GM18505 (cell line): Measurements from ENCODE around the gene PSPN.

Source experiments
- ATAC-seq: cut with Tn5 transposase; IDR thresholded peaks from one replicate; pipeline ENCODE4 v1.9.1; 2021; ENCODE audit not compliant: unreplicated experiment
- POLR2A ChIP-seq: IDR thresholded peaks from 4 replicates; pipeline ENCODE4 v1.6.1; 2011; ENCODE audit warnings: borderline replicate concordance; ENCODE audit not compliant: insufficient read depth, insufficient read length; ENCODE audit errors: extremely low read depth

PSPN gene

DNA sequence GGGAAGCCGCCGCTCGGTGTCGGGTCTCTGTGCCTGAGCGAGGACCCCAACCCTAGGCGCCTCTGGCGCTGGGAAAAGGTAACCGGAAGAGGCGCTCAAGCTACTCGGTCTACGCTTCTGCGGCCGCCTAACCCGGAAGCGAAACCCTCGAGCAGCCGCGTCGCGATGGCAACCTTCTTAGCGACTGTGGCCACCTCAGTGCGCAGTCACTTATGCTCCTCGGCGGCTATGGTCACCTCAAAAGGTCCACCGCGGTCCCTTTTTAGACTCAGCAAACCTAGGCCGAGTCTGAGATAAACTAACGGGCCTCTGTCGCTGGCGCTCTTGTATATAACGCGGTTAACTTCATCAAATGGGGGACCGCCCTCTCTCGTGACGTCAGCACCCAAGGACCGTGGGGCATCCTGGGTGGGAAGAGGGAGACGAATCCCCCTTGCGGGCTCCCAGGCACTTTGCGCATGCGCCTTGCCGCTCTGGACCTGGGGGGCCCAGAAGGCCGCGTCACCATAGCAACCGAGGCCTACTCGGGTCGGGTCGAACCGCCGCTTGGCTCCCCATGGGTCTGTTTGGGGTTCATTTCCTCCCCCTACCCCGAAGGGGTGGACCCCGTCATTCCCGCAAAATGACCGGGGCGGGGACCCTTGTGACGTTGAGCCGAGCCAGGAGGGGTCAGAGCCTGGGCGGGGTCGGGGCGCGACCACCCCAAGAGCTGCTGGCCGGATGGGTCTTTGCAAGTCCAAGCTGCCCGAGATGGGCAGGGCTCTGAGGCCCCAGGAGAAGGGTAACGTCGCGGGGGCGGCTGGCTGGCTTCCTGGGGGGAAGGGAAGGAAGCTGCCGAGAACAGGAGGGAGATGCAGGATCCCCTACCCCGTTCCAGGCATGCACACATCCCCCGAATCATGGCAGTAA is 17.6 kb upstream of the PSPN start, which contains the start of gene GTF2F1:
GTF2F1 (minus strand) TSS at position 91 of the 909 bp plus-strand sequence. CDS start 169 bp downstream, outside the sequence.
- peak; percentile 68 for TF ChIP-seq POLR2A
- peak; percentile 79 for ATAC-seq

DNA sequence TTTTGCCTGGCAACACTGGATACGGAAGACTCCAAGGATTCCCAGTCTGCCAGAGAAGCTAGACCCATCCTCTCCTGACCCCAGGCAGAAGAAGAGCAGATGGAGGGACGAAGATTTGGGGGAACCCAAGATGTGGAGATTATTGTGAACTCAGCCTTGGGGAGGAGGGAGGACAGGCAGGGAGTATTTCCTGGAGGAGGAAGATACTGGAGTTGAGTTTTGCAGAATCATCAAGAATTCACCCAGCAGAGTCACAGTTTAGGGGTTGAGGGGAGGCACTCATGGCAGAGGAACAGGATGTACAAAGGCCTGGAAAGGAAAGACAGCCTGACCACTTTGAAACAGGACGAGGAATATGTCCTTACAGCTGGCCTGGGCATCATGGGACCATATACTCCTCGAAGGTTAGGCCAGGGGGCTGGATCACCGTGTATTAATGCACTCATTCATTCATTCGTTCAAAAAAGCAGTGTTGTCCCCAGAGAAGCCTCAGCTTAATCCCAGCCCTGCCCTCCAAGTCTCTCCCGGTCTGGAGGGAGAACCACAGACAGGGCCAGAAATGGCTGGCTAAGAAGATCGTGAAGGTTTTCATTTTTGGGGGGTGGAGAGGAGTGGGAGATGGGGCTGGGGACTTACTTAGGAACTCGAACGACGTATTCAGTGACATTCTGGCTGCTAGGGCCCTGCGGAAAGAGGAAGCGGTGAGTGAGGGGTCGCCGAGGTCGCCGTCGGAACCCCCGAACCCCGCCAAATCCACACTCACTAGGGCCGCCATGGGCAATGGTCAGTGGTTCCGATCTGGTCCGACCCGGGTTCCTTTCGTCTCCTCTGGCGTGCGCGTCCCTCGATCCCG is 16.7 kb upstream of the PSPN start:
- ATAC-seq: no peak
- no peak for TF ChIP-seq POLR2A

DNA sequence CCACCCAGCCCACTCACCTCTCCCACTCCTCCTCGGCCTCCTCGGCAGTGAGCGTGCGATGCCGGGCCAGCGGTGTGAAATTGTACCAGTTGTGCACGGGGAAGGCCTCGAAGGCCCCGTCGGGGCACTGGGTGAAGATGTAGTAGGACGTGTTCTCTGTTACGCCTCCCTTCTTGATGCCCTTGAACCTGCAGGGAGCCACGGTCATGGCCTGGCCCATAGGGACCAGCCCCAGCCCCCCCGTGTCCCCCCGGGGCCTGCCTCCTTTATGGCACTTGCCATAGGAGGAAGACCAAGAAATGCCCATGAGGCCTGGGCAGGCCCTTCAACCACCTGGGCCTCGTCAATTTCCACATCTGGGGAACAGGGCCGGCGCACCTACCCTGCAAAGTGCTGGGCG is 11.6 kb upstream of the PSPN start:
- no peak for ATAC-seq
- no peak for TF ChIP-seq POLR2A

DNA sequence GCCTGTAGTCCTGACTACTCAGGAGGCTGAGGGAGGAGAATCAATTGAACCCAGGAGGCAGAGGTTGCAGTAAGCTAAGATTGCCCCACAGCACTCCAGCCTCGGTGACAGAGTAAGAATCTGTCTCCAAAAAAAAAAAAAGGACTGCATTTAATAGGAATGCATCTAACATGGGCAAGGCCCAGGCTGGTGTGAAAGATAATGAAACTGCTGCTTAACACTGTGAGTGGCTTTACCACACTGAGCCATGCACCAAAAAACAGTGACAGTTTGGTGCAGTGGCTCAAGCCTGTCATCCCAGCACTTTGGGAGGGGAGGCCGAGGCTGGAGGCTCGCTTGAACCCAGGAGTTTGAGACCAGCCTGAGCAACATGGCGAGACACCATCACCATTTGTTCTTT is 8.6 kb upstream of the PSPN start:
- ATAC-seq: no peak
- TF ChIP-seq POLR2A: no peak

DNA sequence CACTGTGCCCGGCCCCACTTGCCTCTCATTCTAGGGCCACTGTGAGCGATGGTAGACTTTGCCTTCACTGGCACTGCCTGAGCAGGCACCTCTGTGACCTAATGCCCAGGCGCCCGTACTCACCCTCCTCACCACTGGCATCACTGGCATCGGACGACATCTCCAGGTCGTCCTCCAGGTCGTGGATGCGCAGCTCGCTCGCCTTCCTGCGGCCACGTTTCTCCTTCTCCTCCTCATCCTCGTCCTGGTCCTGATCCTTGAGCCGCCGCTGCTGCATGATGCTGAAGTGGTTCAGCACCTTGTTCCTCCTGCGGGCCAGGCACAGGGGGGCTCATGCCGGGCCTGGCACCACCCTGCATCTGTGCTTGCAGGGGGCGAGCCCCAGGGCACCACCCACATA is 7.5 kb upstream of the PSPN start:
- TF ChIP-seq POLR2A: no peak
- no peak for ATAC-seq

DNA sequence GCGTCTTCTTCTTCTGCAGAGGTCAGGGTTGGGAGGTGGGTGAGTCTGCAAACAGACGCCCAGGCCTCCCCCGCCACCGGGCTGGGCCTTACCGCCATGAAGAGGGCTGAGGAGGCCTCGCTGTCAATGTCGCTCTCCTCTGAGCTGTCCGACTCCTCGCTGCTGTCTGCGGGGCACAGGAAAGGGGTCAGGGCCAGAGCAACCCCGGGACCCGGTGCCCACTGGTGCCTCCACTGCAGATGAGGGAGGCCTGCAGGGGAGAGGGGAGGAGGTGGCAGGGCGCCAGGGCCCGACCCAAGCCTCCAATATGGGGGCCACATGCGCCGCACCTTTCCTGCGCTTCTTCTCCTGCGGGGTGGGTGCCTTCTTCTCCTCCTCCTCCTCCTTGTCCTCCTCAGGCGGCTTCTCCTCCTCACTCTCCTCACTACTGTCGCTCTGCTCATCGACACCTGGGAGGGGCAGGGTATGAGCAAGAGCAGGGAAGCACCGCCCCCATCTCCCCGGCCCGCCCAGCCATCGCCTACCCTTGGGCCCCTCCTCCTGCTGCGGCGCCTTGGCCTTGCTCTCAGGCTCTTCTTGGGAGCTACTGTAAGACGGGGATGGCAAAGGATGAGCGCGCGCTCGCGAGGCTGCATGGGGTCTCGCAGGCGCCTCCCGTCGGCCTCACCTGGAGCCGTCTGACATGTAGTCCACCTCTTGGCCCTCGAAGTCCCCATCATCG is 5.5 kb upstream of the PSPN start:
- no peak for TF ChIP-seq POLR2A
- ATAC-seq: no peak

DNA sequence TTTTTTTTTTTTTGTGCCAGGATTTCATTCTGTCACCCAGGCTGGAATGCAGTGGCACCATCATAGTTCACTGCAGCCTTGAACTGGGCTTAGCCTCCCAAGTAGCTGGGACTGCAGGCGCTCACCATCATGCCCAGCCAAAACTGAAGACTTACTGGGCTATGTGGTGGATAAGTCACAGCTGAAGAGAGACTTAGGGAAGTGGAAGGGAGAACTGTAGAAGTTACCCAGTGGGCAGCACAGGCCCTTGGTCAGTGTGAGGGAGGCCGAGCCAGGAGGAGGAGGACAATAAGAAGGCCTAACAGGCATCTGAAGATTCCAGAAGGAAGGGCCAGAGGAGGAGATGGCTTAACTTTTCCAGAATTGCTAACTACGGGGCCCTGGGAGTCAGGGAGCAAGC is 4.0 kb upstream of the PSPN start:
- TF ChIP-seq POLR2A: no peak
- no peak for ATAC-seq

DNA sequence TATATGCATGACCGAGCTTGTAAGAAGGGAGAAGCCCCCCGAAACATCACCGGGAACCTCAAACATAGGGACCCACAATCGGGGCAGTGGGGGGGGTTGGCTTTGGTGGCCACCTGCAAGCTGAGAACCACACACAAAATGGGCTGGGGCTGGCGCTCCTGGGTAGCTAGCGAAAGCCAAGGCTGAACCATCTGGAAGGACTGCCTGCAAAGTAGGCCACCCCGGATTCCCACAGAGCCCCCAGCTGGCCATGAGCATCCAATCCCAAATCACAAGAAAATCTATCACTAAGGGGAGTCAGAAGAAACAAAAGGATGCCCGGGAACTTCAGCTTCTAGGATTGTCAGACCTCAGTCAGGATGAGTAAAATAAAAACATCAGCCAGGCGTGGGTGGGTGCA is 2.8 kb upstream of the PSPN start:
- no peak for ATAC-seq
- TF ChIP-seq POLR2A: no peak

DNA sequence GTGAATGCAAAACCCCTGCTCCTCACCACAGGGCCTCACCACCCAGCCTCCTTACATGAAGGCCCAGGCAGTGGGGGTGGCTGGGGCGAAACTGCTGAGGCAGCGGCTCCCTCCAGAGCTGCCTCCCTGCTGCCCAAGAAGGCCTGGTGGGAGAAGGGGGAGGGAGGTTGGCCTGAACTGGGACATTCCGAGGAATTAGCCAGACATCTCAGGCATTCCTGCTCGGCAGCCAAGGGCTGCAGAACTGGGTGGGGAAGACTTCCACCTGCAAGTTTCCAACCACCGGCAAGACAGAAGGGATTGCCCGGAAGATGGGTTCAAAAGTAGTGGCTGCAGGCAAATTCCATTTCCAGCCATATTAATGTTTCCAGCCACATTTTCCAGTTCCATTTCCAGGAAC is 2.3 kb upstream of the PSPN start:
- TF ChIP-seq POLR2A: no peak
- ATAC-seq: no peak

DNA sequence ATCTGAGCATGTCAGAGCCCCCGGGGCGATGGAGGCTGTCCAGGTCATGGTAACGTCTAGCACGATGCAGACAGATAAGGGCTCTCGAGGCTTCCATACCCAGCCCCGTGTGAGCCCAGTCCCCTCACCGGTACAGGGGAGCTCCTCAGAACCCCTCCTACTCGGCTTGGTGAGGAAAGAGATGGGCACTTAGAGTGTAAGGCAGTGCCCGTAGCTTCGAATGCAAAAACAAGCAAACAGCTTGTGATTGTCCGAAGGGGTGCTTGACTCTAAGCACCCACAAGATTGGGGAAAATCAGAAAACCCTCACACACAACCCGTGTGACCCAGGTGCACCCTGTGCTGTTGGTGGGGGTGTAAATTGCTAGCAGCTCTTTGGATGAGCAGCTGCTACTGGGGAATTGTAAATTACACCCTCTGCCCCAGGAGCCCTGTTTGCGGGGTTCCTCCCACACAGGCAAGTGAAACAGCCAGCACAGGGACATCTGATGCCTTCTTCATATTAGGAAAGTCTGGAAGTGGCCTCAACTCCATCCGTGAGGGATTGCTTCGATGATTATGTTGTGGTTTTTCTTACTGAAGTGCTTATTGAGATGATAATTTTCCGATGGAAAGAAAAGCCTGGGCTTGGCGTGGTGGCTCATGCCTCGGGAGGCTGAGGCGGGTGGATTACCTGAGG is 918 bp upstream of the PSPN start:
- ATAC-seq: no peak
- TF ChIP-seq POLR2A: no peak

DNA sequence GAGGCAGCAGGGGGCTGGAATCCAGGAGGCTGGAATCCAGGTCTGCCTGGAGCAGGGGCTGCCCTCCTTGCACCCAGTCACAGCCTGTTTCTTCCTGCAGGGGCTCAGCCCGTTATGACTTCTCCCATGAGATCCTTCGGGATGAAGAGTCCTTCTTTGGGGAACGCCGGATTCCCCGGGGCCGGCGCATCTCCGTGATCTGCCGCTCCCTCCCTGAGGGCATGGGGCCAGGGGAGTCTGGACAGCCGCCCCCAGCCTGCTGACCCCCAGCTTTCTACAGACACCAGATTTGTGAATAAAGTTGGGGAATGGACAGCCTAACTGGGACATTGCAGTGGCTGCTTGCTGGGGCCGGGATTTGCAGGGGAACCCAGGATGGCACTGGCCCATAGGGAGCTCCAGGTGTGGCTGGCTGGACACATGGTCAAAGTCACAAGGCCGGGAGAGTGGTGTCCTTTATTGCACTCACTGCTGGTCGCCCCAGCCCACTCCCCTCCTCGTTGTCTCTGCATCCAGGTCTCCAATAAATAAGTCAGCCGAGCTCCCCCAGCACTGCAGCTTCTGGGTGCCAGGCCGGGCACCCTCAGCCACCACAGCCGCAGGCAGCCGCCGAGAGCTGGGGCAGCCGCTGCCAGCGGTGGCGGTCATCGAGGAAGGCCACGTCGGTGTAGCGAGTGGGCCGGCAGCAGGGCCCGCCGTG is 872 bp downstream of the PSPN start:
- no peak for TF ChIP-seq POLR2A
- ATAC-seq: no peak

DNA sequence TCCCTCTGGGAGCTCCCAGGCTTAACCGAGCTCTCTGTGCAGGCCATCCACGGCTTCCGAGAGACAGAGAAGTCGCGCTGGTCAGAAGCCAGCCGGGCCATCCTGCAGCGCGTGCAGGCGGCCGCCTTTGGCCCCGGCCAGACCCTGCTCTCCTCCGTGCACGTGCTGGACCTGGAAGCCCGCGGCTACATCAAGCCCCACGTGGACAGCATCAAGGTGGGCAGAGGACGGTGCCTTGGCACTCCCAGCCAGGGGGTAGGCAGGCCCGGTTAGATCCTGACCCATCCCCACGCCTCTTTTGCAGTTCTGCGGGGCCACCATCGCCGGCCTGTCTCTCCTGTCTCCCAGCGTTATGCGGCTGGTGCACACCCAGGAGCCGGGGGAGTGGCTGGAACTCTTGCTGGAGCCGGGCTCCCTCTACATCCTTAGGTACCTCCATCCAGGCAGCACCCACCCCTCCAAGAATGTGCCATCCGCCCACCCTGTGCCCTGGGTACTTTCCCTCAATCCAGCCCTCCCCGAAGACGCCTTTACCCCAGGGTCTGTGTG is 1.5 kb downstream of the PSPN start:
- no peak for ATAC-seq
- TF ChIP-seq POLR2A: no peak
